Neuron (in vitro differentiated cells): ENCODE measurements around the gene LRG1.
"Not testable (repeated sequence)": the region's sequence is repeated elsewhere in the genome, so short reads cannot be mapped to it uniquely, and the experiment has no call there.

Experiments
- H2AFZ ChIP-seq: one replicate; pipeline ENCODE4 v1.6.1; 2013; ENCODE audit warnings: low read depth, mild to moderate bottlenecking, inconsistent platforms, low read length, moderate library complexity
- H3K27me3 ChIP-seq: one replicate; pipeline ENCODE4 v1.6.1; 2013; ENCODE audit warnings: low read length; ENCODE audit not compliant: insufficient read depth
- H3K36me3 ChIP-seq: one replicate; pipeline ENCODE4 v1.6.1; 2013; ENCODE audit warnings: low read length; ENCODE audit not compliant: insufficient read depth
- H3K4me1 ChIP-seq: one replicate; pipeline ENCODE4 v1.6.1; 2013; ENCODE audit warnings: low read length; ENCODE audit not compliant: insufficient read depth
- H3K4me3 ChIP-seq: 2 replicates; pipeline ENCODE4 v1.5.1; 2013; ENCODE audit warnings: mild to moderate bottlenecking, low read length, moderate library complexity
- H3K9me3 ChIP-seq: one replicate; pipeline ENCODE4 v1.6.1; 2013; ENCODE audit warnings: low read length

The LRG1 gene

DNA sequence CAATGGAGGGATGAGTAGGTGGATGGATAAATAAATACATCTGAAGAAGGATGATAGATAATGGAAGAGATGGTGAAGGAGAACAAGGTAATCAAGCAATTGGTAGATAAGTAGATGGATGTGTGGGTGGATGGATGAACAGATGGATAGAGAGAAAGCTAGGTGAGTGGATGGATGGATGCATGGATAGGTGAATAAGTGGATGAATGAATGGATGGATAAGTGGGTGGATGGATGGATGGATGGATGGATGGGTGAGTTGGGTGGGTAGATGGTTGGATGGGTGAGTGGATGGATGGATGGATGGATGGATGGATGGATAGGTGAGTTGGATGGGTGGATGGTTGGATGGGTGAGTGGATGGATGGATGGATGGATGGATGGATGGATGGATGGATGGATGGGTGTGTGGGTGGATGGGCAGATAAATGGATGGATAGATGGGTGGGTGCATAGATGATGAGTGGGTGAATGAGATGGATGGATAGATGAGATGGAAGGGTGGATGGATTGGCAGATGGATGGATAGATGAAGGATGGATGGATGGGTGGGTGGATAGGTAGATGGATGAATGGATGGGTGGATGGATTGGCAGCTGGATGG, 13.4 kb upstream of the LRG1 start:
- no peaks in the 10 kb centered on the region for H3K27me3 ChIP-seq
- no peaks in the 10 kb centered on the region for H3K4me1 ChIP-seq
- H3K36me3 ChIP-seq: peaks cover 39% of the 10 kb centered on the region
- H2AFZ ChIP-seq: no peak overlapping the region
- H3K4me3 ChIP-seq: no peak overlapping the region
- H3K9me3 ChIP-seq: peaks cover 2% of the 10 kb centered on the region

DNA sequence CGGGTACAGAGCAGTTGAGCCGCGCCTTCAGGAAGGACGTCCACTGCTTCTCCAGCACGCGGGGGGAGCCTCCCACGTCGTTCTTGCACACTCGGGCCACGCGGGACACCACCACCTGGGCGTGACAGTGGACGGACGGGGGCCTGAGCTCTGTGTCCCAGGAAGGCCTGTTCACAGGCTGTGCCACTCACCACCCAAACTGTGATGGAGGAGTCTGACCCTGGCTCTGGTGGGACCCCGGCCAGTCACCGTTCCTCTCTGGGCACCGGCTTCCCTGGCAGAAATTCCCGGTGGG, 12.6 kb upstream of the LRG1 start:
- H3K9me3 ChIP-seq: peaks cover 2% of the 10 kb centered on the region
- peaks cover 39% of the 10 kb centered on the region for H3K36me3 ChIP-seq
- H3K27me3 ChIP-seq: no peaks in the 10 kb centered on the region
- H3K4me3 ChIP-seq: no peak overlapping the region
- H3K4me1 ChIP-seq: no peaks in the 10 kb centered on the region
- no peak overlapping the region for H2AFZ ChIP-seq

DNA sequence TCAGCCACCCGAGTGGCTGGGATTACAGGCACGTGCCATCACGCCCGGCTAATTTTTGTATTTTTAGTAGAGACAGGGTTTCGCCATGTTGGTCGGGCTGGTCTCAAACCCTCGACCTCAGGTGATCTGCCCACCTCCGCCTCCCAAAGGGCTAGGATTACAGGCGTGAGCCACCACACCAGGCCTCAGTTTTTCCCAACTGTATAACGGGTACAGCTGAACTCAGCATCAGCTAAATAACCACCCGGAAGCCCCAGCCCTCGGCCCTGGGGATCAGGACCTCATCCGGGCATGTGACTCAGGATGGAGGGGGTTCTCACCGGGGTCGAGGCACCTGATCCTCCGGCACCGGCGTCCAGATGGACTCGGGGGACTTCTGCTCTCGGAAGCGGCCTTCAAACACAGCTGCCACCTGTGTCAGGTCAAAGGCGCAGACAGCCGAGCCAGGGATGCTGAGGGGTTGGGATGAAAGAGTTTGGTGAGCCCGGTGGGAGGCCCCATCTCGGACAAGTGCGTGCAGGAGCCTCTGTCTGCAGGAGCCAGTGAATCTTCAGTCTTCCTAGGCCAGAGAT, 10.7 kb upstream of the LRG1 start:
- Histone ChIP-seq H3K27me3 (no peaks in the 10 kb centered on the region), H2AFZ (no peak overlapping the region), H3K36me3 (peaks cover 43% of the 10 kb centered on the region)

GRCh38 chr19:4550018-4550417, 10.2 kb upstream of the LRG1 start:
- H3K4me3 ChIP-seq: no peak overlapping the region
- peaks cover 2% of the 10 kb centered on the region for H3K9me3 ChIP-seq
- H3K4me1 ChIP-seq: no peaks in the 10 kb centered on the region
- no peaks in the 10 kb centered on the region for H3K27me3 ChIP-seq
- H3K36me3 ChIP-seq: peaks cover 45% of the 10 kb centered on the region
- no peak overlapping the region for H2AFZ ChIP-seq

More for the DNA sequence above, 10.7 kb upstream of the LRG1 start:
- H3K4me1 ChIP-seq: no peaks in the 10 kb centered on the region
- peaks cover 2% of the 10 kb centered on the region for H3K9me3 ChIP-seq
- H3K4me3 ChIP-seq: no peak overlapping the region

DNA sequence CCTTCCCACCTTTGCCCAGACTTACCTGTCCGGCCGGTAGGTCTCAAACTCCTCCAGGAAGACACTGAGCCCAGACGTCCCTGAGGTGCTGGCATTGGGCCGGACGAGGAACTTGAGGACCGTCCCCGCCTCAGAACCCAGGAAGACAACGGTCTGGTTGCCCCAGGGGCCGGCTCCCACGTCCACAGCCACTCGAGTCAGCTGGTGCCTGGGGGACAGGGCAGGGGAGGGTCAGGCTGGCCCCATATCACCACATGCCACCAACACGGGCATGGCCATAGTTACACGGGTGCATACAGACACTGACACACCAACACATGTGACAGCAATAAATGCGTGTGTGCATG, 8.4 kb upstream of the LRG1 start:
- H3K9me3 ChIP-seq: no peaks in the 10 kb centered on the region
- no peak overlapping the region for H3K4me3 ChIP-seq
- no peak overlapping the region for H2AFZ ChIP-seq

GRCh38 chr19:4547303-4548237, 7.7 kb upstream of the LRG1 start:
- Histone ChIP-seq H3K27me3 (no peaks in the 10 kb centered on the region), H2AFZ (no peak overlapping the region), H3K4me3 (no peak overlapping the region), H3K4me1 (no peaks in the 10 kb centered on the region), H3K36me3 (peaks cover 23% of the 10 kb centered on the region), H3K9me3 (no peaks in the 10 kb centered on the region)

More for the DNA sequence above, 8.4 kb upstream of the LRG1 start:
- no peaks in the 10 kb centered on the region for H3K27me3 ChIP-seq
- peaks cover 30% of the 10 kb centered on the region for H3K36me3 ChIP-seq
- H3K4me1 ChIP-seq: no peaks in the 10 kb centered on the region

DNA sequence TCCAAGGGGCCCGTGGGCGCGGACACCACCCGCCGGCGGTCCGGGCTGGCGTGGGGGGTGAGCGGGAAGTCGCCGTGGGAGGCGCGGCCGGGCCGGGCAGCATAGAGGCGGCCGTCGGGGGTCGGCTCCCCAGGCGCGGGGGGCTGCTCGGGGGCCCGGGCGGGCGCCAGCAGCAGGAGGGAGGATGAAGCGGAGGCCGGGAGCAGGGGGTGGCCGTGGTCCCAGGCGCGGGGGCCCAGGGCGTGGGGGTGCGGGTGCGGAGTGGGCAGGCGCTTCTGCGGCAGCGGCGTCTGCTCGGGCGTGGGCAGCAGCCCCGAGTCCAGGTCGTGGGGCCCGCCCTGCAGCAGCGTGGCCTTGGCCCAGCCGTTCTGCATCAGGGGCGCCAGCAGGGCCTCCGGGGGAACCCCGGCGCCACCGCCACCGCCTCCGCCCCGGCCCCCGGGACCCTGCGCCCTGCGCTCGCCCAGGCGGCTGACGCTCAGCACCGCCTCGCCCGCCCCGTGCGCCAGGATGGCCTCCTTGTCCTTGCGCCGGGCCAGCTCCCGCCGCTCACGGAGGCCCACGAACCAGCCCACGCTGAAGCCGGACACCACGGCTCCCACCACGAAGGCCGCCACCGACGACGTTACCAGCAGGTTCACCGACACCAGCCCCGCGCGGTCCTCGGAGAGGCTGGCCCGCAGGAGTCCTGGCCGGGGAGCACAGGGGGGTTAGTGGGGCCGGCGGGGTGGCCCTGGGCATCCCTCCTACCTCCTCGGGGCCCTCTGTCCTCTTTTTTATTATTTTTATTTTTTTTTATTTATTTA, 4.2 kb upstream of the LRG1 start:
- peaks cover 7% of the 10 kb centered on the region for H3K9me3 ChIP-seq
- H3K4me3 ChIP-seq: no peak overlapping the region
- H3K36me3 ChIP-seq: peaks cover 9% of the 10 kb centered on the region
- no peaks in the 10 kb centered on the region for H3K27me3 ChIP-seq
- H3K4me1 ChIP-seq: no peaks in the 10 kb centered on the region
- H2AFZ ChIP-seq: no peak overlapping the region

DNA sequence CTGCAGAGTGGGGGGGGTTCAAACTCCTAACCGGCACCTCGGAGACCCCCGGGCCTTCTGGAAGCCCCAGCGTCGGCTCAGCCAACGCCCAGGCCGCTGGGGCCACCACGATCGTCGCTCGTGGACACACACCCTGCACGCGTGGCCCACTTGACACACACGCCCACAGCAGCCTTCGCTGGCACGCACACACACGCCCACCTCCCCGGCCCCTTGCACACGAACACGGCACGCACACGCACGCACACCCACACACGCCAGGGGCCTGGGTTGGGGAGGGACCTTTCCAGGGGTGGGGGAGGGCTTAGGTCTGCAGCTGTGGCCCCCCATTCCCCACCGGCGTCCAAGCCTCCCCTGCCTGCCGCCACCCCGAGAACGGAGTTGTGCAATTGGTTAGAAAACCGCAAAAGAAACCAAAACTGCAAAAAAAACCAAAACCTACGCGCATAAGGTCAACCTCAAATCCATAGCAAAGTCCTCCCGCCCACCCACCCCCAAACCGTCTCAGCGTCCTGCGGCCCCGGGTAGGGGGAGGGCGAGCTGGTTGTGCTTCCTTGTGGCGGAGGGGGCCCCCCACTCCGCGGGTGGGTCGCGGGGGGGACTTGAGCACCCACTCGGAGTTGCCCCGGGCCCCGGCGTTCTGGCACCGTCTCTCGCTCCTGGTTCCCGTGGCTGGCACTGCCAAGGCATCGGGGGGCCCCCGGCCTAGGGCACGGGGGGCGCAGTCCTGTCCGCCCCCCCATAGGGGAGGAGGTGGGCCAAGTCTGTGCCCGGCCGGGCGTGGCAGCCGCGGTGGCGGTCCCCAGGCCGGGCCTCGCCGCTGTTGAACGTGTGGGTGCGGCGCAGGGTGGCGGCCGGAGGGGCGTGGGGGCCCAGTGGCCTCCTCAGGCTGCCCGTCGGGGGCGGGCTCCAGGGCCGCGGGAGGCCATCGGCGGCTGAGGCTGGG, 3.3 kb upstream of the LRG1 start:
- Histone ChIP-seq H3K4me3 (no peak overlapping the region), H3K27me3 (no peaks in the 10 kb centered on the region), H3K4me1 (no peaks in the 10 kb centered on the region), H2AFZ (no peak overlapping the region), H3K36me3 (peaks cover 7% of the 10 kb centered on the region), H3K9me3 (peaks cover 7% of the 10 kb centered on the region)

DNA sequence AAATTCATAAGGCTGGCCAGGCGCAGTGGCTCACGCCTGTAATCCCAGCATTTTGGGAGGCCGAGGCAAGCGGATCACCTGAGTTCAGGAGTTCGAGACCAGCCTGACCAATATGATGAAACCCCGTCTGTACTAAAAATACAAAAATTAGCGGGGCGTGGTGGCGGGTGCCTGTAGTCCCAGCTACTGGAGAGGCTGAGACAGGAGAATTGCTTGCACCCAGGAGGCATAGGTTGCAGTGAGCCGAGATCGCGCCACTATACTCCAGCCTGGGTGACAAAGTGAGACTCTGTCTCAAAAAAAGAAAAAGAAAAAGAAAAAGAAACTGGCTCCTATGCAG, 1.9 kb upstream of the LRG1 start:
- H3K36me3 ChIP-seq, H3K9me3 ChIP-seq, H3K4me1 ChIP-seq, H3K27me3 ChIP-seq, H3K4me3 ChIP-seq, H2AFZ ChIP-seq: not testable (repeated sequence)

- Histone ChIP-seq H3K4me1 (no peaks in the 10 kb centered on the region), H3K27me3 (no peaks in the 10 kb centered on the region), H3K9me3 (peaks cover 7% of the 10 kb centered on the region), H3K36me3 (peaks cover 6% of the 10 kb centered on the region), H3K4me3 (no peak overlapping the region), H2AFZ (no peak overlapping the region)
Measured at GRCh38 chr19:4541114-4541805, 1.4 kb upstream of the LRG1 start.

DNA sequence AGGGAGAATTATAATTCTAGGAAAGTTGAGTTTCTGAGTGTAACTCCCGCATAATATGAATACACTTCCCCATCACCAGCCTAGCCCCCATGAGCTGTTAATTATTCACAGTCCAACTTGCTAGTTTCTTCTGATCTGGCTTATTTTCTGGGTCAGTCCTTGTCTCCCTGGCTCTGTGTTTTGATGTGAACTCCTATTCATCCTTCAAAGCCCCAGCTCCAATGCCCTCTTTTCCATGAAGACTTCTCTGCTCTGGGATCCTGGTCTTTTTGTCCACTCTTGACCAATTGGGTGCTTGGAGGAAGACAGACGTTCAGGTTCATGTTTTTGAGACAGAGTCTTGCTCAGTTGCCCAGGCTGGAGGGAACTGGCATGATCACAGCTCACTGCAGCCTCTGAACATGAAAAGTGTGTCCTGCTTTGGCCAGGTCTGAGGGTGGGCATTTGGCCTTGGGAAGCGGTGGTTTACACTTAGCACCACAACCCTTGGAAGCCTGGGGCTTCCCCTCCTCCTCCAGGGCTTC, 605 bp downstream of the LRG1 start:
- H3K4me3 ChIP-seq: no peak overlapping the region
- H3K4me1 ChIP-seq: peaks cover 9% of the 10 kb centered on the region
- H3K9me3 ChIP-seq: peaks cover 7% of the 10 kb centered on the region
- H2AFZ ChIP-seq: no peak overlapping the region
- H3K36me3 ChIP-seq: no peaks in the 10 kb centered on the region
- no peaks in the 10 kb centered on the region for H3K27me3 ChIP-seq

DNA sequence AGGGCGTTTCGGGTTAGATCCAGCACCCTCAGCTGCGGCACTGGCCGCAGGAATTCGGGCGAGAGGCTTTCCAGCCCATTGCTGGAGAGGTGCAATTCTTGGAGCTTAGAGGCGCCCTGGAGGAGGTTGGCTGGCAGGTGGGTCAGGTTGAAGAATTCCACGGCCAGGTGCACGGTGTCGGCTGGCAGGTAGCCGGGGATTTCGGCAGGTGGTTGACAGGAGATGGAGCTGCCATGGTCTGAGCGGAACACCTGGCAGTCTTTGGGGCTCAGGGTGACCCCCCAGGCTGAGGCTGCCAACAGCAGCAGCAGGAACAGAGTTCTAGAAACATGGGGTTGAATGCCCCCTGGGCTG, 1.3 kb downstream of the LRG1 start:
- H3K9me3 ChIP-seq: peaks cover 7% of the 10 kb centered on the region
- no peak overlapping the region for H2AFZ ChIP-seq
- no peaks in the 10 kb centered on the region for H3K27me3 ChIP-seq
- no peak overlapping the region for H3K4me3 ChIP-seq
- no peaks in the 10 kb centered on the region for H3K36me3 ChIP-seq
- peaks cover 9% of the 10 kb centered on the region for H3K4me1 ChIP-seq
